D341Med (cell line): ENCODE data around the gene UMODL1.
"Not testable (repeated sequence)": the region's sequence is repeated elsewhere in the genome, so short reads cannot be mapped to it uniquely, and the experiment has no call there.

ENCODE experiments used
- DNase-seq: peaks from one replicate; pipeline ENCODE4 v3.0.0; 2012; ENCODE audit warnings: low spot score

Gene UMODL1

GRCh38 chr21:42163511-42163863 lies 92.4 kb downstream of the UMODL1 start:
- DNase-seq: peak; percentile 26

GRCh38 chr21:42164064-42164789 lies 93.1 kb downstream of the UMODL1 start:
- DNase-seq: peak; percentile 33

GRCh38 chr21:42164818-42165217 lies 93.7 kb downstream of the UMODL1 start:
- DNase-seq: no peak

GRCh38 chr21:42165901-42166300 lies 94.8 kb downstream of the UMODL1 start:
- no peak for DNase-seq

GRCh38 chr21:42169758-42170157 lies 98.6 kb downstream of the UMODL1 start:
- no peak for DNase-seq

- peak; percentile 12 for DNase-seq
These were observed 100.3 kb downstream of the UMODL1 start for GRCh38 chr21:42171091-42172053.

- DNase-seq: peak; percentile 14
These were observed 101.7 kb downstream of the UMODL1 start for GRCh38 chr21:42172596-42173483.

- no peak for DNase-seq
These were observed 103.1 kb downstream of the UMODL1 start for GRCh38 chr21:42174173-42174572.

- no peak for DNase-seq
These were observed 104.1 kb downstream of the UMODL1 start for GRCh38 chr21:42175110-42175710.

GRCh38 chr21:42176859-42177258 lies 105.7 kb downstream of the UMODL1 start:
- no peak for DNase-seq

- no peak for DNase-seq
These were observed 108.2 kb downstream of the UMODL1 start for GRCh38 chr21:42179316-42179715.

GRCh38 chr21:42180001-42180400 lies 108.9 kb downstream of the UMODL1 start:
- DNase-seq: not testable (repeated sequence)

GRCh38 chr21:42182713-42183371 lies 111.7 kb downstream of the UMODL1 start:
- DNase-seq: no peak

- no peak for DNase-seq
These were observed 112.5 kb downstream of the UMODL1 start for GRCh38 chr21:42183374-42184266.

- DNase-seq: no peak
These were observed 115.5 kb downstream of the UMODL1 start for GRCh38 chr21:42186591-42186990.

- DNase-seq: no peak
These were observed 117.0 kb downstream of the UMODL1 start for GRCh38 chr21:42187976-42188653.

- DNase-seq: no peak
These were observed 117.5 kb downstream of the UMODL1 start for GRCh38 chr21:42188663-42189062.

- DNase-seq: no peak
These were observed 118.3 kb downstream of the UMODL1 start for GRCh38 chr21:42189431-42189830.

GRCh38 chr21:42189860-42190485 lies 118.9 kb downstream of the UMODL1 start:
- DNase-seq: no peak
